Cerebellar nuclear complex (tissue), 1 donor: ENCODE results near the gene ANO7.

Source experiments
- DNase-seq, 2 experiments: peaks; one replicate each; lab custom pipeline; 2025; lab: John Stamatoyannopoulos, UW

ANO7 gene

DNA sequence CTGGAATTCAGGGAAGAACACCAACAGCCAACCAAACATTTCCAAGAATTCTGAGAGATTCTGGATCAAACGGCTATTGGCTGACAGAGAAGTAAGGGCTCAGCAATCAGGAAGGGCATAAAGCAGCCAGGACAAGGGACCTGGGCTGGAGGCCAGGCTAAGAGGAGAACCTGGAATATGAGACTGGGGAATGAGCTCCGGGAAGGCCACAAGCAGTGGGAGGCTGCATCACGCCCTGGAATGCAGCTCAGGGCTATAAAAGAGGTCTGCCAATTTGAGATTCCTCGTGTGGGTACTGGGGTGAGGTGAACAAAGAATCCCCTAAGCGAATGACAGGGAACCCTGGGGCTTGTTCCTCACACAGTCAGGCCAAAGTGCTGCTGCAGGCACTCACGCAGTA is 60.4 kb downstream of the ANO7 start:
- no peak for DNase-seq

DNA sequence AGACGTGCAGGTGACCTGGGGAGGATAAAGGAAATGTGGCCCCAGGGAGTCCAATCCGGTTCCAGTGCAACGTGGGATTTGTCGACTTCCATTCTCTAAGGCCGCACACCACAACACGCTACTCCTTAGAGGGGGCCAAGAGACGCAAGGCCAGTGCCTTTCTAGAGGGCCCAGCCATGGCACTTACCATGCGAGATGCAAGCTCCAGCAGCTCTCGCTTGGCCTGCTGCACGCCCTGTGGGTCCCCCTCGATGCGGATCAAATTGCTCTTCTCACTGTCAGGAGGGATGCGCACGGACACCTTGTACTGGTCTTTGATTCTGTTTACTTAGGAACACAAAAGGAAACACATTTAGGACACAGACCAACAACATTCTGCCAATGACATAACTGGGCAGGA is 61.2 kb downstream of the ANO7 start:
- no peak for DNase-seq

DNA sequence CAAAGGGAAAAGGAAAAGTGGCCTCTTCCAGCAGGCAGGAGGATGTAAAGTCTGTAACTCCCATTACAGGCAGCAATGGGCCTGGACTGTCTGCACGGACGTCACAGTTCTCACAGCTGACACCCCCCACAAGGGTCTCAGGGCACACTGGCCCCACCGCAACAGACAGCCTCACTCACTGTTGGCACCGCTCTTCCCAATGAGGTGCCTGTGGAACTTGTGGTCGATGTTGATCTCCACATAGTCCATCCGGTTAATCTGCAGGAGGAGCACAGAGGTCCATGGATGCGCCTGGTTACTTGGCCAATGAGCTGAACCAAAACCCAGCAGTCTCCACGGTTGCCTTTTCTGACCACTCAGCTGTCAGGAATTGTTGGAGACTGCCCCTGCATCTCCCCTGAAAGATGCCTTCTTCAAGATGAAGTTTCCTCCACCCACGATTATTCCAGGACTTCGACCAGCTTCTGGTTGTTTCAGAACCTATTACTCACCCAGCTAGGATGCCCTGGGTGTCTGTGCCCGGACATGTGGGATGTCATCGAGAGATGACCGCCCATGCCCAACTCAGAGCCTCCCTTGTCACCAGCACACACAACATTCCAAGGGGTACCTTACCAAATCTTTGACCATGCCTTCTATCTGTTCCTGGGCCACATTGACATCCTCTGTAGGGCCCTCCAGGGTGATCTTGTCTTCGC is 64.5 kb downstream of the ANO7 start:
- no peak for DNase-seq

DNA sequence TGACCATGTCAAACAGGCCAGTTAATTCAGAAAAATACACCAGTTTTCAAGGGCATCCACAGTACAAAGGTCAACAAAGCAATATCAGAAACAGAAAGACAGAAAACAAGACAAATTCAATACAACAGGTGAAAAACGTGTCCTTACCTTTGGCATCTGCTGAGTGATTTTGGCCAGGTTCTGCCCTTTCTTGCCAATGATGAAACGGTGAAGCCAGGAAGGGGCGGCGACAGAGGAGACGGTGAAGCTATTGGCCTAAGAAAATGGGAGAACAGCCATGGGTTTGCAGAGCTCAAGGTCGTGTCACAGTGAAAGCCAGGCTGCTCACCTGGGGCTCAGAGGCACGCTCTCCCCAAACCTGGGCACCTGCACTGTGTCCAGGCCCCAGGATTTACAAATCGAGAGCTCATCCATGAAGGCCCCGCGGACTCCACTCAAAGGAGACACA is 66.5 kb downstream of the ANO7 start:
- DNase-seq, result no peak

DNA sequence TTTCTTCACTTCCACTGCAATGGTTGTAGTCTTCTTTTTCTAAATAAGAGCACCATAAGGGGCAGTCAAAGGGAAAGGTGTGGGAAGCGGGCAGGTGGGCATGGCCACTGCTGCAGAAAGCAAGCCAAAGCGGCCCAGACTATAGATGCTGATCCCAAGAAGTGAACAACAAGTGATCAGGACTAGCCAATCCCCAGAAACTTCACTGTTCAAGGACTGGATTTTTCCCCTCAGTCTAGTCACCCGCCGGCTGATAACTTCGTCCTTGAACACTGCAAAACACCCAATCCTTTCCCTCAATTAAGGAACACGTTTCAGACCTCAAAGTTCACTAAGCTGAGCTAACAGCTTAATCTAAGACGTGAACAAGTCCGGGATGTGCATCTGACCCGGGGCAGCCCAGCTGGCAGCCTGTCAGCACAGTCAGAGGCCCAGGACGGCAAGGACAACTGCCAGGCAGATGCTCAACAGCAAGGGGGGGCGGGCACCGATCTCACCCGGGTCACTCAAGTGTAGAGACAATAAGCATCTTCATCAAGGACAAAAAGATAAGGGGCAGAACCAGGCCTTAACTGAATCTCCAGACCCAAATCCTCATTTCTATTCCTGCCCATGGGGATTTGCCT is 67.2 kb downstream of the ANO7 start:
- DNase-seq, result no peak

DNA sequence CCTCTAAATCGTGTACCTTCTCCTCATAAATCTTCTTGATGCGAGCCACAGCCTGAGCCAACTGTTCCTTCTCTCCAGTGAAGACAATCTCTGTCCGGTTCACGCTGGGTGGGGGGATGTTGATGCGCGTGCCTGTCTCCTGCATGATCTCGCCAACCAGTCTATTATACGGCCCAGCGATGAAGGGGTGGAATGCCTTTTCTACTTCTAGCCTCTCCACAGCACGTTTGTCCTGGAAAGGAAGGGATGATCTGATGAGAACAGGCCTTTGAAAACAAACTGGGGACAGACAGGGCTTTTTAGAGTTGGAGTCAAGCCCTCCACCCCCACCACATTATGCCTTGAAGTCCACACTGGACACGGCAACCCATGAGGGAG is 67.7 kb downstream of the ANO7 start:
- DNase-seq, result no peak

DNA sequence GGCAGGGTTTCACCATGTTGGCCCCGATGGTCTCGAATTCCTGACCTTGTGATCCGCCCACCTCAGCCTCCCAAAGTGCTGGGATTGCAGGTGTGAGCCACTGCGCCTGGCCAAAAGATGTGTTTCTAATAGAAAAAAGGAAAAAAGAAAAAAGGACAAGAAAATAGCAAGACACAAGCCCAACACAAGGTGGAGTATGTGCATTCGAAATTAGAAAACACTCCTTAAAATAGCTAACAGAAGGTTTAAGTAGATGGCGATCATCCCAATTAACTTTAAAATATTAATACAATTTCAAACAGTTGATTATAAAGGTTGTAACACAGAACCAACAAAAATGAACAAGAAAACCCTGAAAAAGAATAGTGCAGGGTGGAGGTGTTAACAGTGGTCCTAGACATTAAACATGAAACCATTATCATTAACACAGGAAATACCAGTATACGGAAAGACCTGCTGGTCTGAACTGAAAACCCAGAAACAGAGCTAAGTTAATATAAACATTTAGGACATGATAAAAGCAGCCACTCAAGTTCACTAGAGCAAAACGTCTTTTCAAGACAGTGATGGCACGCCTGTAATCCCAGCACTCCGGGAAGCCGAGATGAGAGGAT is 69.0 kb downstream of the ANO7 start:
- no peak for DNase-seq

DNA sequence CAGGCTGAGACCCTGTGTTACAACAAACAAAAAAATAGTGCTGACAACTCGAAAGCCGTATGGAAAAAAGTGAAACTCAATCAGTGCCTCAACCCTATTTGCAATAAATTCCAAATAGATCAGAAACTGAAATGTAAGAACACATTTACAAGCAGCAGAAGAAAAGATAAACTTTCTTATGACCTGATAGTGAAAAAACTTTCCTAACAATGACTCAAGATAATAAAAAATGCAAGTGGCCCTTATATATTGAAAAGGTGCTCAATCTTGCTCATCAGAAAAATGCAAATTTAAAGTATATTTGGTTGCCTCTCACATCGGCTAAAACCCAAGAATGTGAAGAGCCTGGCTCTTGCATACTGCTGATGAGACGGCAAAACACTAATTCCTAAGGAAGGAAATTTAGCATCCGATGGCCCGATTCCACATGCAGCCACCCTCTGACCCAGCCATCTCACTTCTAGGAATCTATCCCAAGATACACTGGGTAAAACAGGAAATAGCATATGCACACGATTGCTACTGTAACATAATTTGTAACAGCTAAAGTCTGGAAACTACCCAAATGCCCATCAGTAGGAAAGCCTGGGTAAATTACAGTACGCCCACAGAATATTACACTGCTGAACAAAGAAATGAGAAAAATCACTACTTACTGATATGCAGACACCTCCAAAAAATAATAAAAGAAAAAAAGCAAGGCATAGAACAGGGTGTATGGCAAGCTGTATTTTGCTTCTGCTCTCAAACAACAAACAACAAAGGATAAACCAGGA is 70.2 kb downstream of the ANO7 start:
- no peak for DNase-seq

DNA sequence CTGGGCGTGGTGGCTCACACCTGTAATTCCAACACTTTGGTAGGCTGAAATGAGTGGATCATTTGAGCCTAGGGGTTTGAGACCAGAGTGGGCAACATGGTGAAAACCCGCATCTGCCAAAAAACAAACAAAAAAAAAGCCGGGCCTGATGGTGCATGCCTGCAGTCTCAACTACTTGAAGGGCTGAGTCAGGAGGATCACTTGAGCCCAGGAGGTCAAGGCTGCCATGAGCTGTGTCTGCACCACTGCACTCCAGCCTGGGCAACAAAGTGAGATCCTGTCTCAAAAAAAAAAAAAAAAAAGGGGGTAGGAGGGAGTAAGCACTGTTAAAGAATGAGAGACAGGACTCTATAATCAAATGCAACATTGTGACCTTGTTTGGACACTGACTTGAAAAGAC is 72.4 kb downstream of the ANO7 start:
- DNase-seq, result no peak

DNA sequence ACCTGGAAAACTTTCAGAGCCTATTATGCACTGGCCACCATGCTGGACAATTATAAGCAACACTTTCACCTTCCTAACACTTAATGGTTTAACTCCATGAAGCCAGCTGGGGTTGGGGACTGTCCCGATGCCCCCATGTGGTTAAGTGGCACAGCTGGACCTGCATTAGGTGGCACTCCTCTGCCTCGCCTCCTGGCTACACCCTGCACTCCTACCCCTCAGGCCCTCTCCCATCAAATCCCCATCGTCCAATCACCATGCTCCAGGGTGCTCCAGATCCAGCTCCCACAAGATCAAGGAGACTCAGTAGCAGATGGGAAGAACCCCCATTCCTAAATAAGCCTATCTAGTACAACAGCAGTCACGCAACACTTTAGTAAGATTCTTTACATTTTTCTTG is 73.2 kb downstream of the ANO7 start:
- no peak for DNase-seq

DNA sequence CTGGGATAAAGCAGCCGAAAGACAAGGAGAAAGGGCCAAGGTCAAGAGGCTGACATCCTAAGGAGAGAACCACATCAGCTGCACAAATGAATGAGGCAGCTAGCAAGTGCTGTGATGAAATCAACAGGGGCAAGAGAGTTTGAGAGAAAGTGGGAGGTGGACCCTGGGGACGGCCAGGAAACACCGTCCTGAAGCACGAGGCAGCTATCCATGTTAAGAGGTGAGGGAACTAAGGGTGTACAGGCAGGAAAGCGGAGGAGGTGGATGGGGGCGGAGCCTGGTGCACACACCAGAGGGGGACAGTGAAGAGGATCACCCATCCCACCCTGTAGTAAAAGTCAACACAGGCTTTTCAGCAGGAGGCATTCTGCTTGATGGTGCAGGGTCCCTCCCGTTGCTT is 74.6 kb downstream of the ANO7 start:
- no peak for DNase-seq

DNA sequence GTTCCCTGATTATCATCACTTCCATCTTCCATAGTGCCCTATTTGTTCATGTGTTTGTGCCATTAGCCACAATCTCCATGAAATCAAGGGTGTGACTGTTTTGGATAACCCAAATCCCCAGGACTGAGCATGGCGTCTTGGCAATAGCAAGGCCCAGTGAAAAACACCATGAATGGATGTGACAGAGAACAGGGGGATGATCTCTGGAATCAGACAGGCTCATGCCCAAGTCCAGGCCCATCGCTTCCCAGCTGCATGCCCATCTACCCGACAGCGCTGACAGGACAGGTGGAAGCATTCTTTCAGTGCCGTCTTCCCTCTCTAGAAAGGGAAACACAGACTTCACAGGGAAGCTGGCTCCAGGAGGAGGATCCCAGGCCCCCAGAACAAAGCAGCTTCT is 77.0 kb downstream of the ANO7 start:
- DNase-seq, result no peak

DNA sequence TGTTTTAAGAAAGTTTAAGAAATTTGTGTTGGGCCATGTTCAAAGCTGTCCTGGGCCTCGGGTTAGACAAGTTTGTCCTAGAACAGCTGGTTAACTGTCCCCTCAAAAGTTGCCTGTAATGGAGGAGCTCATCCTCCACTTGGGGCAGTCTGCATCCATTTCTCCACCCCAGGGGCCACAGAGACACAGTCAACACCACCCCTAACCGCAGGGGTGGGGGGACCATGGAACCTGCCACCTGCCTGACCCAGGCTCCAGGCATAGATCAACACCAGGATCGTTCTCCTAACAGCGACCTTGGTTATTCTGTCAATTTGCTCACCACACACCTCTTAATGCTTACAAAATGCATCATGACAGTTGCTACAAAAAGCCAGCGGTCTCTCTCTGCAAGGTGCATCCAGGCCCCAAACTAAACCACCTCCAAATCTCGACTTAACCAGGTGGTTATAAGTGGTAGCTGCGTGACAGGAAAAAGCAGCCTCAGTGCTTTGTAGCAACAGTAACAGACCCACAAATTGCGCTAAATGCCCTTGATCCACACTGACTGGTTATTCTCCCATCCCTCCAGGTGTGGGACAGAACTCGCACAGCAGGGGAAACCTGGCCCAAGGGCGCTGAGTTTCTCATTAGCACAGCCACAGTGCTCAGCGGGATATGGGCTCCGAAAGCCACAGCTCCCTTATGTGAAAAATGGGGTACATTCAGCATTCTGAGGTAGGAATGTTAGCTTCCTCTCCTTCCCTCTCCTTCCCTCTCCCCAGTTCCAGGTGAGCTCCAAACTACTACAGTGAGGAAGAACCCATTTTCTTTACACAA is 79.0 kb downstream of the ANO7 start:
- no peak for DNase-seq

DNA sequence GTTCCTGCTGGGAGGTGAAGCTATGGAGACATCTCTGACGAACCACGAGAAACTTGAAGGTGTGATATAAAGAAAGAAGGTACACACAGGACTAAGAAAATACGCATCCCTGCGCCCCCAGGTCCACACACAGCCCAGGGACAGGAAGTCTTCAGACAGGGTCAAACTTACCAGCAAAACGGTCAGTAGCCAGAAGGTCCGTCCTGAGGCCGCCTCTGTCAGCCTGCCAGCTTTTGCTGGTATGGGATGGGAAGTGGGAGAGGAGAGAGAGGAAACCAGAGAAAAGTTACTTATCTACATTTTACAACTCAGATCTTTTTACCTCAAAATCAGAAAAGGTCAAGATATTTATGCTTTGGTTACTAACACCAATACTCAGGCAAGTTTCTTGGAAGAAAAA is 79.8 kb downstream of the ANO7 start:
- no peak for DNase-seq

DNA sequence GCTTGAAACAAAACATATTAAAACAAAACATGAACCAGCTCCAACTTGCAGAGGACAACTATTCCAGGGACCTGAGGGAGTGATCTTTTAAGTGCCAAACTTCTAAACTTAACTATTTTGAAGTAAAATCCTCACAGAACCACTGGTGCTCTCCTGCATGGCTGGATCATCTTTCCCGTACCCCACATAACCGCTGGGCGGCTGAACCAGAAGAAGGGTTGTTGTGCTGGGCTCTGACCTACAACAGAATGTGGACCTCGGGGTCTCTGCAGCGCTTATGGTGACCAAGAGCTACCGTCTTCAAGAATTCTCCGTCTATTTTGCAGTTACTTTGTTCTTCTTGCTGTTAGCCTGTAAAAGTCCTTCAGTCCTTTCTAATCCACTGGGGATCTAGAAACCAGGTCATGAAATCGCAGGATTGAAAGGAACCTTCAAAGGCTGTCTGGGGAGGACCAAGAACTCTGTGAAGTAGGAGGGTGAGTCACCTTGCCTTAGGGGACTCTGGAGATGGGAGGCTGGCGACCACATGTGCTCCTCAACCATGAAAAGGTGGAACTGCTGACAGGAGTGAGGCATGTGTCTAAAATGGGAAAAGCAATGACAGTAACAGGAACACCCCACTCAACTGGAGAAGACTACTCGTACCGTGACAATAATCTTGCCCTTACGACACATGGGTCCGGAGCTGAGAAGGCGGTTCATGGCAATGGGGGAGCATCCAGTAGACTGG is 80.4 kb downstream of the ANO7 start:
- DNase-seq, result no peak

DNA sequence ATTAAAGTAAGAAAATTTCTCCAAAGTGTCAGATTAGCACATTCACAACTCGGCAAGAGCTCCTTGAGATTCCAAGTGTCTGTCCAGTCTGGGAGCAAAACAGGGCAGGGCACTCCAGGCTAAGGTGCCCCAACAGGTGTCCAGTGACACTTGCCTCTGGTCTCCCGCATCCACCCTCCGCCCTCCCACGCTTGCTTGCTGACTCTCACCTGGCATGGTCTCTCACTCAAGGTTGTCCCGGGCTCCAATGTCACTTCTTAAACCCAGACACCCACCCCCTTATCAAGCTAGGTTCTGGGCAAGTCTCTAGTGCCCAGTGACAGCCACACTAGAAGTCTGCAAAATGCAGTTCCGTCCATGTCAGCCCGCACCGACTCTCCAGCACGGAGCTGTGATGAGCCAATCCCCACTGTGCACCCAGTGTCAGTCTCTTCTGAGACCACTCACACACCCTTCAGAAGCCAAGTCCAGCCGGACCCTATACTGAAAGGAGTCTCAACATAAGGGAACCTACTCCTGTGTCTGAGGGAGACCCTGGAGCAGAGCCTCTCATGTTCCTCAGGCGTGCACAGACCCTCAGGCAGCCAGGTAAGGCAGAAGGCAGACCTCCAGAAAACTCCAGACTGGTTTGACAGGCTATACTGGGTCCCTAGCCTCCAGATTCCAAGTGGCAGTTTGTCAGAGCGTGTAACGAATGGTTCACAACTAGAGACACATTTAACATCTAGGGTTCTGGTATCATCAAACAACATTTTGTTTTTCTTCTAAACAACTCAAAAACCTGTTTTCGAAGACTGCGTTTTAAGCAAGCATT is 81.4 kb downstream of the ANO7 start:
- no peak for DNase-seq

DNA sequence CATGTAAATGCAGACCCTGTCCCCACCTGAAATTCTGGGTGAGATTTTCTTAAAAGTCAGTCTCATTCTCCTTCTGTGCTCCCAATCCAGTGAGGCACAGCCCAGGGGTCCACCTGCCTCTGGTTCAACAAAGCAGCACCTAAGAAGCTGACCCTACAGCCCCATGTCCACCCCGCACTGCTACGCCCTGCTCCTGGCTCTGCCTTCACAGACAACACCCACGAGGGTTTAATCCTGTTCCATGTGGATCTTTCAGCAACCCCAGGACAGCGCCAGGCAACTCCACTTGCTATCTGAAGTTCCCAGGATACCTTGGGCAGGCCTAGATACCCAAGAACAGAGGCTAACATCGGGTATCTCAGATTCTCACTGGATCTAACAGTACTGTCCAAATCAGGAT is 82.1 kb downstream of the ANO7 start:
- DNase-seq, result no peak

DNA sequence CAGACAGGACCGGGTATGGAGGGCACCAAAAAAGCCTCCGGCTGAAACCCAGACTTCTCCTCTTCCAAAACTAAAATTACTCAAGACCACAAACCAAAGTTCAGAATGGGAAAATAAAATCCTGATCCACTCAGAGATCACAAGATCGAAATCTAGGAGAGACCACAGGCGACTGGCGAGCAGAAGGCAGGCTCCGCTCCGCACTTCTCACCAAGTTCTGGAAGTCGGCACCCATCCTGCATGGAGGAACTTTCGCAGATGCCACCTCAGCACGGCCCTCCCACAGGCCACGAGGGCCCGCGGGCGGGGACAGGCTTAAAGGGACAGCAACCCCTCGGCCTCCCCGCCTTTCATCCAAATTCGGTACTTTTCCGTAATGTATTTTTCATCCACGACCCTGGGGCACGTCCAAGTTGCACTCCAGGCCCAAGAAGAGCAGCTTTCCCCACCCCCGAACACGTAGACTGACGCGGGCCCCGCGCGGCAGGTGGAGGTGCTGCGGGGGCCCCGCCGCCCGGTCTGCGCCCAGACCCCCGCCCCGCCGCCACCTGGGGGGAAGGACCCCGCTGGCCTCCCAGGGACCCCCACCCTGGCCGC is 83.3 kb downstream of the ANO7 start:
- DNase-seq, result no peak

DNA sequence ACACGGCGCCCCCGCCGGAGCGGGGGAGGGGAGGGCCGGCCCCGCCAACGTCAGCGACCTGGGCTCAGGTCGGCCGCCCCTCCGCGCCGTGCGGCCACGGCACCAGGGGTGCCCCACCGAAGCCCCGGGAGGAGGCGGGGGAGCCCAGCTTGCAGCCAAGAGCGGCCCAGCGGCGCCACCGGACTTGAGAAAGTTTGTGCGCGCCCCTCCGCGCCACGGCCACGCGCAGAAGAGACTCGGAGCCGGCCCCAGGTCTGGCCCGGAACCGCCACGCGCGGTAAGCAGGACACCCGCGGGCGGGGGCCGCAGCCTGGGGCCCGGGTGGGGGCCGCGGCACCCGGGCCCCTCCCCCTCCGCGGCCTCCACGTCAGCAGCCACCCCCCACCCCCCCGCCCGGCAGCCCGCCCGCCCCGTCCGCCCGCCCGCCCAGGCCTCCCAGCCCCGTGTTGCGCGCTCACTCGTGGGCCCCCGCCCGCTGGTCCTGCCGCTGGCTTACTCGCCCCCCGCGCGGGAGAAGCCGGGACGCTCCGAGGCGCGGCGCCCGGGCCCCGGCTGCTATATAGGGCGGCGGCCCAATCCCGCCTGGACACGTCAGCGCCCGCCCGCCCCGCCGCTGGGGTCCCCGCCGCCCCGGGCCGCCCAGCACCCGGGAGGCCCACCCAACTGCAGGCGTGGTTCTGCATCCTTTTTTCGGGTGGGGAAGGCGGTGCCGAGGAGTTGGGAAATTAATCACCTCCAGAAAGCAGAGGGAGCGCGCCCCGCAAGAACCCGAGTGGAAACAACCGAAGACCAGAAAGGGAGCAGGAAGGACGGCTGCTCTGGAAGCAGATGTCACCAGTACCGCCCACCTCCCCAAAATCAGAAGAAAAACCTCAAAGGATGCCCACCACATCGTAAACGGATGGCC is 84.1 kb downstream of the ANO7 start:
- no peak for DNase-seq
